HepG2 (cell line): ENCODE data around the gene RABL2B. TPM values are rescaled to one million over a fixed set of nuclear protein-coding genes. Genes with fewer than 3 reads are reported as not detected.
A peak's percentile ranks its signal among the peaks of the same experiment; 100 is the strongest.

Experiments
- AKAP8 ChIP-seq: sonication (generic); formaldehyde crosslinking; IDR thresholded peaks from 2 replicates; pipeline ENCODE4 v1.5.1; 2020; ENCODE audit warnings: mild to moderate bottlenecking, missing genetic modification reagents
- BHLHE40 ChIP-seq: IDR thresholded peaks from 2 replicates; pipeline ENCODE4 v1.6.1; 2011; ENCODE audit warnings: low read length, improper control_type of control experiment
- CBX1 ChIP-seq: IDR thresholded peaks from one replicate; pipeline ENCODE4 v1.6.1; 2016; ENCODE audit warnings: antibody characterized with exemption, low read depth
- CENPBD1 ChIP-seq: sonication (generic); formaldehyde crosslinking; IDR thresholded peaks from 2 replicates; pipeline ENCODE4 v1.8.0; 2022; ENCODE audit warnings: missing genetic modification reagents, low read depth, mild to moderate bottlenecking, borderline replicate concordance
- CTCF ChIP-seq: sonication (generic); formaldehyde crosslinking; IDR thresholded peaks from 2 replicates; pipeline ENCODE4 v1.5.0; 2020; ENCODE audit warnings: mild to moderate bottlenecking, missing genetic modification reagents, moderate library complexity
- DMAP1 ChIP-seq: IDR thresholded peaks from 2 replicates; pipeline ENCODE4 v1.6.1; 2016
- EZH2 ChIP-seq: conservative IDR thresholded peaks from 2 replicates; pipeline ENCODE4 v1.6.1; 2012; ENCODE audit warnings: mild to moderate bottlenecking, low read depth, low read length, moderate library complexity
- GATAD2A ChIP-seq: IDR thresholded peaks from 2 replicates; pipeline ENCODE4 v1.6.1; 2016
- KDM2A ChIP-seq: sonication (generic); formaldehyde crosslinking; IDR thresholded peaks from 2 replicates; pipeline ENCODE4 v1.4.0; 2020; ENCODE audit warnings: low read depth, missing genetic modification reagents, borderline replicate concordance
- MLX ChIP-seq: IDR thresholded peaks from 2 replicates; pipeline ENCODE4 v1.6.1; 2016
- MNT ChIP-seq: fragments of 450-650 bp; IDR thresholded peaks from 2 replicates; pipeline ENCODE4 v1.6.1; 2016
- MYC ChIP-seq: sonication (generic); formaldehyde crosslinking; IDR thresholded peaks from 2 replicates; pipeline ENCODE4 v1.9.0; 2021; ENCODE audit warnings: missing genetic modification reagents, borderline replicate concordance
- PITX1 ChIP-seq: sonication (generic); formaldehyde crosslinking; IDR thresholded peaks from 2 replicates; pipeline ENCODE4 v1.5.1; 2020; ENCODE audit warnings: mild to moderate bottlenecking, missing genetic modification reagents
- RARG ChIP-seq: sonication (generic); formaldehyde crosslinking; IDR thresholded peaks from 2 replicates; pipeline ENCODE4 v1.4.0; 2020; ENCODE audit warnings: low read depth, mild to moderate bottlenecking, missing genetic modification reagents
- TARDBP ChIP-seq: sonication (generic); formaldehyde crosslinking; IDR thresholded peaks from 2 replicates; pipeline ENCODE4 v1.8.0; 2022; ENCODE audit warnings: mild to moderate bottlenecking, missing genetic modification reagents
- TERF1 ChIP-seq: sonication (generic); formaldehyde crosslinking; IDR thresholded peaks from 2 replicates; pipeline ENCODE4 v1.8.0; 2022; ENCODE audit warnings: mild to moderate bottlenecking, missing genetic modification reagents, moderate library complexity
- ZNF326 ChIP-seq: sonication (generic); formaldehyde crosslinking; IDR thresholded peaks from 2 replicates; pipeline ENCODE4 v1.4.0; 2020; ENCODE audit warnings: missing genetic modification reagents, borderline replicate concordance
- ZNF367 ChIP-seq: sonication (generic); formaldehyde crosslinking; IDR thresholded peaks from 2 replicates; pipeline ENCODE4 v1.4.0; 2020; ENCODE audit warnings: missing genetic modification reagents, borderline replicate concordance
- ZNF644 ChIP-seq: IDR thresholded peaks from 2 replicates; pipeline ENCODE4 v1.6.1; 2016; ENCODE audit warnings: low read depth
- ZNF724P ChIP-seq: sonication (generic); formaldehyde crosslinking; IDR thresholded peaks from 2 replicates; pipeline ENCODE4 v1.8.0; 2022; ENCODE audit warnings: missing genetic modification reagents, borderline replicate concordance
- ZNF781 ChIP-seq: sonication (generic); formaldehyde crosslinking; IDR thresholded peaks from 2 replicates; pipeline ENCODE4 v1.5.1; 2020; ENCODE audit warnings: borderline replicate concordance, mild to moderate bottlenecking, missing genetic modification reagents; ENCODE audit errors: not compliant biosample characterization
- polyA plus RNA-seq, 8 experiments: library from polyadenylated mRNA; depleted of rRNA in 3 of 8; stranded (reverse) in 7 of 8; unstranded in 1 of 8; fragments of >200 nt; fragmentation: Illumina TruSeq in 4 of 8; extraction: Trizol in 4 of 8; gene quantifications; 2 replicates each; pipeline versions ENCODE4 v1.2.1 to v1.2.3, GENCODE V29; 2011 to 2016; ENCODE audit warnings: low read depth in 4 of 8, missing spikeins in 1 of 8, mixed read lengths in 1 of 8; ENCODE audit not compliant: insufficient read depth in 1 of 8
- total RNA-seq, 5 experiments: library from RNA; depleted of rRNA; stranded (reverse); fragments of >200 nt; fragmentation: Illumina TruSeq; extraction: Trizol; gene quantifications; 2 replicates each; pipeline ENCODE4 v1.2.3, GENCODE V29; 2016; ENCODE audit warnings: low read depth in 1 of 5

RABL2B gene
- total and polyA plus RNA-seq, 2 of the 13 experiments (the other 11 are each of a cell fraction or from before 2014, with no cell fraction given): 8.0 to 27.9 TPM

- TF ChIP-seq ZNF326 (peak; percentile 35; the same call in 1 of the 2 replicates), RARG (CRISPR knock-in tag) (no peak), CENPBD1 (CRISPR knock-in tag) (no peak), GATAD2A (CRISPR knock-in tag) (peak; percentile 45; the same call in 1 of the 2 replicates), AKAP8 (CRISPR knock-in tag) (peak; percentile 89), DMAP1 (CRISPR knock-in tag) (peak; percentile 46; the same call in 1 of the 2 replicates), ZNF724P (CRISPR knock-in tag) (0 out of 2 replicates have a peak, but pooled peaks have one; percentile 37), MLX (CRISPR knock-in tag) (peak; percentile 66; the same call in 1 of the 2 replicates), ZNF367 (CRISPR knock-in tag) (no peak), ZNF781 (CRISPR knock-in tag) (peak; percentile 35), BHLHE40 (0 out of 2 replicates have a peak, but pooled peaks have one; percentile 14), MYC (CRISPR knock-in tag) (peak; percentile 93), CBX1 (peak; percentile 24), TARDBP (peak; percentile 46; the same call in 1 of the 2 replicates), KDM2A (CRISPR knock-in tag) (peak; percentile 76), CTCF (CRISPR knock-in tag) (peak; percentile 94), MNT (0 out of 2 replicates have a peak, but pooled peaks have one; percentile 29), PITX1 (CRISPR knock-in tag) (0 out of 2 replicates have a peak, but pooled peaks have one; percentile 28), EZH2 (no peak), ZNF644 (CRISPR knock-in tag) (no peak), TERF1 (CRISPR knock-in tag) (peak; percentile 94; the same call in 1 of the 2 replicates)
Measured at GRCh38 chr22:50731811-50732624, 51.4 kb downstream of the RABL2B start (continued).
